ENCODE data around the gene PIK3R5. TPM values are rescaled to one million over a fixed set of nuclear protein-coding genes. Genes with fewer than 3 reads are reported as not detected.

The PIK3R5 gene
- total and polyA plus RNA-seq, 2 donors from 2014 or later = 0.45 to 19.1 TPM

- no peak overlapping the region for H3K27ac ChIP-seq (ENCODE audit: low read depth in 2 of 2, low read length in 2 of 2)
- H3K4me3 ChIP-seq (ENCODE audit: low read length in 3 of 3) = no peak overlapping the region
- H3K36me3 ChIP-seq (ENCODE audit: control insufficient read depth in 2 of 3, insufficient read depth in 3 of 3, low read length in 3 of 3) = no peaks in the 10 kb centered on the region
- FAIRE-seq (no peak), DNase-seq (no peak)
- no peak overlapping the region for H3K9ac ChIP-seq (ENCODE audit: low read length in 3 of 3)
- no peaks in the 10 kb centered on the region for H3K9me3 ChIP-seq (ENCODE audit: control insufficient read depth in 2 of 3, insufficient read depth in 1 of 3, low read length in 3 of 3)
- no peak for TF ChIP-seq CTCF (IDR thresholded peaks at IDR 0.05; ENCODE audit: borderline replicate concordance, extremely low read depth, insufficient read depth)
- H3K4me1 ChIP-seq (ENCODE audit: control insufficient read depth in 2 of 3, insufficient read depth in 2 of 3, low read depth in 1 of 3, low read length in 3 of 3) = no peaks in the 10 kb centered on the region
- intact Hi-C loops (cut with DNase I) = loop anchor here (10.0 kb wide), 1 partner anchor 543 kb away; no protein-coding TSS in a partner anchor
- no peaks in the 10 kb centered on the region for H3K27me3 ChIP-seq (ENCODE audit: control insufficient read depth, insufficient read depth, low read length)
Measured at GRCh38 chr17:8981443-8981842, 15.9 kb upstream of the PIK3R5 start.

- no peaks in the 10 kb centered on the region for H3K27me3 ChIP-seq (ENCODE audit: control insufficient read depth, insufficient read depth, low read length)
- no peak overlapping the region for H3K4me3 ChIP-seq (ENCODE audit: low read length in 3 of 3)
- H3K9ac ChIP-seq (ENCODE audit: low read length in 3 of 3) = no peak overlapping the region
- no peak for FAIRE-seq
- H3K36me3 ChIP-seq (ENCODE audit: control insufficient read depth in 2 of 3, insufficient read depth in 3 of 3, low read length in 3 of 3) = no peaks in the 10 kb centered on the region
- H3K4me1 ChIP-seq (ENCODE audit: control insufficient read depth in 2 of 3, insufficient read depth in 2 of 3, low read depth in 1 of 3, low read length in 3 of 3) = no peaks in the 10 kb centered on the region
- no peaks in the 10 kb centered on the region for H3K9me3 ChIP-seq (ENCODE audit: control insufficient read depth in 2 of 3, insufficient read depth in 1 of 3, low read length in 3 of 3)
- H3K27ac ChIP-seq (ENCODE audit: low read depth in 2 of 2, low read length in 2 of 2) = no peak overlapping the region
- DNase-seq = no peak
- intact Hi-C loops (cut with DNase I) = loop anchor here (10.0 kb wide), 1 partner anchor 545 kb away; no protein-coding TSS in a partner anchor
- no peak for TF ChIP-seq CTCF (IDR thresholded peaks at IDR 0.05; ENCODE audit: borderline replicate concordance, extremely low read depth, insufficient read depth)
Measured at GRCh38 chr17:8979715-8980114, 14.2 kb upstream of the PIK3R5 start.

- intact Hi-C loops (cut with DNase I) = no loop called here
- no peaks in the 10 kb centered on the region for H3K36me3 ChIP-seq (ENCODE audit: control insufficient read depth in 2 of 3, insufficient read depth in 3 of 3, low read length in 3 of 3)
- H3K9ac ChIP-seq (ENCODE audit: low read length in 3 of 3) = no peak overlapping the region
- no peaks in the 10 kb centered on the region for H3K9me3 ChIP-seq (ENCODE audit: control insufficient read depth in 2 of 3, insufficient read depth in 1 of 3, low read length in 3 of 3)
- H3K27ac ChIP-seq (ENCODE audit: low read depth in 2 of 2, low read length in 2 of 2) = no peak overlapping the region
- H3K4me1 ChIP-seq (ENCODE audit: control insufficient read depth in 2 of 3, insufficient read depth in 2 of 3, low read depth in 1 of 3, low read length in 3 of 3) = no peaks in the 10 kb centered on the region
- no peak overlapping the region for H3K4me3 ChIP-seq (ENCODE audit: low read length in 3 of 3)
- FAIRE-seq (no peak), DNase-seq (no peak)
- no peak for TF ChIP-seq CTCF (IDR thresholded peaks at IDR 0.05; ENCODE audit: borderline replicate concordance, extremely low read depth, insufficient read depth)
- H3K27me3 ChIP-seq (ENCODE audit: control insufficient read depth, insufficient read depth, low read length) = no peaks in the 10 kb centered on the region
Measured at GRCh38 chr17:8976638-8977037, 11.1 kb upstream of the PIK3R5 start.
